H9 (cell line): ENCODE results near the gene TRPV4. TPM values are rescaled to one million over a fixed set of nuclear protein-coding genes. Genes with fewer than 3 reads are reported as not detected.

Experiments
- DNase-seq: peaks from one replicate; pipeline ENCODE4 v3.0.0-alpha.2; 2017
- H2AFZ ChIP-seq: one replicate; pipeline ENCODE4 v1.6.1; 2013; ENCODE audit warnings: mild to moderate bottlenecking, low read length, control low read depth, moderate library complexity
- H2AK5ac ChIP-seq: 2 replicates; pipeline ENCODE4 v1.6.1; 2013; ENCODE audit warnings: low read length, control low read depth, mixed read lengths; ENCODE audit not compliant: insufficient read length
- H2BK120ac ChIP-seq: one replicate; pipeline ENCODE4 v1.6.1; 2013; ENCODE audit warnings: low read depth, mild to moderate bottlenecking, low read length, control low read depth, inconsistent platforms; ENCODE audit not compliant: poor library complexity, severe bottlenecking
- H2BK12ac ChIP-seq: 2 replicates; pipeline ENCODE4 v1.6.1; 2013; ENCODE audit warnings: low read length, control low read depth, mixed read lengths, low read depth; ENCODE audit not compliant: insufficient read length
- H2BK15ac ChIP-seq: 2 replicates; pipeline ENCODE4 v1.6.1; 2013; ENCODE audit warnings: low read depth, low read length, control low read depth
- H2BK20ac ChIP-seq: one replicate; pipeline ENCODE4 v1.6.1; 2013; ENCODE audit warnings: low read depth, mild to moderate bottlenecking, low read length, control low read depth, inconsistent platforms; ENCODE audit not compliant: poor library complexity, severe bottlenecking
- H2BK5ac ChIP-seq: 2 replicates; pipeline ENCODE4 v1.6.1; 2013; ENCODE audit warnings: low read length, control low read depth, mixed read lengths; ENCODE audit not compliant: insufficient read length
- H3K14ac ChIP-seq: 2 replicates; pipeline ENCODE4 v1.6.1; 2013; ENCODE audit warnings: low read length, control low read depth; ENCODE audit not compliant: insufficient read depth
- H3K18ac ChIP-seq: 2 replicates; pipeline ENCODE4 v1.6.1; 2013; ENCODE audit warnings: low read depth, mild to moderate bottlenecking, mixed read lengths, low read length, control low read depth; ENCODE audit not compliant: insufficient read length
- H3K23ac ChIP-seq: 2 replicates; pipeline ENCODE4 v1.6.1; 2013; ENCODE audit warnings: low read length, control low read depth, mixed read lengths, low read depth; ENCODE audit not compliant: insufficient read length
- H3K23me2 ChIP-seq: 2 replicates; pipeline ENCODE4 v1.6.1; 2013; ENCODE audit warnings: low read depth, mild to moderate bottlenecking, mixed read lengths, low read length, control low read depth; ENCODE audit not compliant: insufficient read length, poor library complexity, severe bottlenecking
- H3K27ac ChIP-seq: 2 replicates; pipeline ENCODE4 v1.5.1; 2013; ENCODE audit warnings: low read length, control low read depth, mixed read lengths, low read depth; ENCODE audit not compliant: insufficient read length
- H3K27me3 ChIP-seq: 2 replicates; pipeline ENCODE4 v1.6.1; 2013; ENCODE audit warnings: low read length, control low read depth, inconsistent platforms; ENCODE audit not compliant: insufficient read depth
- H3K4ac ChIP-seq: 2 replicates; pipeline ENCODE4 v1.6.1; 2013; ENCODE audit warnings: low read depth, mild to moderate bottlenecking, control low read depth, inconsistent platforms, low read length, moderate library complexity
- H3K4me1 ChIP-seq: 2 replicates; pipeline ENCODE4 v1.6.1; 2013; ENCODE audit warnings: low read length, control low read depth, inconsistent platforms; ENCODE audit not compliant: insufficient read depth
- H3K4me2 ChIP-seq: 2 replicates; pipeline ENCODE4 v1.6.1; 2013; ENCODE audit warnings: low read length, control low read depth, mixed read lengths; ENCODE audit not compliant: insufficient read length, insufficient read depth
- H3K56ac ChIP-seq: 2 replicates; pipeline ENCODE4 v1.6.1; 2013; ENCODE audit warnings: low read depth, mild to moderate bottlenecking, mixed read lengths, low read length, control low read depth; ENCODE audit not compliant: insufficient read length
- H3K79me1 ChIP-seq: 2 replicates; pipeline ENCODE4 v1.6.1; 2013; ENCODE audit warnings: low read depth, mild to moderate bottlenecking, moderate library complexity, low read length, control low read depth, inconsistent platforms; ENCODE audit not compliant: insufficient read depth, poor library complexity, severe bottlenecking
- H3K79me2 ChIP-seq: 2 replicates; pipeline ENCODE4 v1.6.1; 2013; ENCODE audit warnings: low read length, control low read depth, inconsistent platforms; ENCODE audit not compliant: insufficient read depth
- H3K9ac ChIP-seq: 2 replicates; pipeline ENCODE4 v1.6.1; 2013; ENCODE audit warnings: low read length, control low read depth, mixed read lengths; ENCODE audit not compliant: insufficient read length; ENCODE audit errors: extremely low read depth
- H3K9me3 ChIP-seq: one replicate; pipeline ENCODE4 v1.6.1; 2013; ENCODE audit warnings: low read depth, low read length, inconsistent platforms; ENCODE audit not compliant: control insufficient read depth
- H3T11ph ChIP-seq: one replicate; pipeline ENCODE4 v1.6.1; 2013; ENCODE audit warnings: mild to moderate bottlenecking, low read length, control low read depth, inconsistent platforms
- H4K20me1 ChIP-seq: one replicate; pipeline ENCODE4 v1.6.1; 2013; ENCODE audit not compliant: control insufficient read depth, insufficient read length, insufficient read depth
- H4K5ac ChIP-seq: 2 replicates; pipeline ENCODE4 v1.6.1; 2013; ENCODE audit warnings: low read depth, mild to moderate bottlenecking, mixed read lengths, low read length, control low read depth; ENCODE audit not compliant: insufficient read length
- H4K8ac ChIP-seq: replicated peaks from 2 replicates; pipeline ENCODE4 v1.6.1; 2013; ENCODE audit warnings: low read length, control low read depth, mixed read lengths, low read depth; ENCODE audit not compliant: insufficient read length
- H4K91ac ChIP-seq: 2 replicates; pipeline ENCODE4 v1.6.1; 2013; ENCODE audit warnings: low read depth, mild to moderate bottlenecking, moderate library complexity, mixed read lengths, low read length, control low read depth; ENCODE audit not compliant: insufficient read length
- H3K27ac Mint-ChIP-seq, 3 experiments: 2 replicates in 2 of 3; 3 replicates in 1 of 3; pipeline ENCODE4 v1.8.0; 2020 to 2021; ENCODE audit warnings: mixed read lengths in 3 of 3, mild to moderate bottlenecking in 1 of 3, moderate library complexity in 1 of 3
- H3K27me3 Mint-ChIP-seq: 2 replicates; pipeline ENCODE4 v1.8.0; 2021; ENCODE audit warnings: low read depth, mild to moderate bottlenecking, moderate library complexity, mixed read lengths
- H3K36me3 Mint-ChIP-seq, 3 experiments: 2 replicates in 2 of 3; 3 replicates in 1 of 3; pipeline ENCODE4 v1.8.0; 2020 to 2021; ENCODE audit warnings: low read depth in 3 of 3, mixed read lengths in 3 of 3; ENCODE audit not compliant: insufficient read depth in 1 of 3
- H3K4me1 Mint-ChIP-seq, 2 experiments: 2 replicates each; pipeline ENCODE4 v1.8.0; 2020; ENCODE audit warnings: mixed read lengths in 2 of 2
- H3K4me3 Mint-ChIP-seq, 2 experiments: 2 replicates in 1 of 2; 3 replicates in 1 of 2; pipeline ENCODE4 v1.8.0; 2020 to 2021; ENCODE audit warnings: mild to moderate bottlenecking in 2 of 2, mixed read lengths in 2 of 2, moderate library complexity in 1 of 2
- H3K9me3 Mint-ChIP-seq, 2 experiments: 2 replicates in 1 of 2; 3 replicates in 1 of 2; pipeline ENCODE4 v1.8.0; 2020; ENCODE audit warnings: mild to moderate bottlenecking in 2 of 2, mixed read lengths in 2 of 2, moderate library complexity in 1 of 2
- WGBS: extraction: QIAGEN DNeasy Blood & Tissue Kit; methylation state at CpG from one replicate; pipeline ENCODE4 v1.1.7; 2013; ENCODE audit warnings: missing lambda C conversion rate, low lambda C conversion rate, mixed read lengths; ENCODE audit not compliant: insufficient read length; ENCODE audit errors: extremely low coverage; 5-methylcytosine and 5-hydroxymethylcytosine counted together
- total RNA-seq: library from RNA; stranded (reverse); gene quantifications from 2 replicates; pipeline ENCODE4 v1.2.1, GENCODE V29; 2021
- TF ChIP-seq, protein P1 (sequence below): fragments of 200-600 bp; sonication (generic); conservative IDR thresholded peaks from 3 replicates; pipeline ENCODE4 v1.8.0; 2021; ENCODE audit warnings: antibody characterized with exemption, mild to moderate bottlenecking

The TRPV4 gene
- total RNA-seq, 1 experiment from 2014 or later: 4.9 TPM

DNA sequence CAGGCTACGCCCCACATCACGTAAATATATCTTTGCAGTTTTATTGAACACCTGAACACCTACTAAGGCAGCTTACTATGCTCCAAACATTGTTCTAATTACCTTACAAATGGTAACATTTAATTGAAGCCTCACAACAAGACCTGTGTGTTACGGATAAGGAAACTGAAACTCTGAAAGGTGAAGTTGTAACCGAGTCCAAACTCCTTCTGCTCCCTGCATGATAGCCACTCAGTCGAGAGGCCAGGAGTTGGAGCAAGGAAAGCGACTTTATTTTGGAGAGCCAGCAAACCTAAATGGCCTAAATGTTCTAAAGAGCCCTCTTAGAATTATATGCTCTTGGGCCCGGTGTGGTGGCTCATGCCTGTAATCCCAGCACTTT, 12.6 kb upstream of the TRPV4 start:
- H3K56ac ChIP-seq: no peak overlapping the region
- H3K14ac ChIP-seq: no peak overlapping the region

More for the DNA sequence above, 12.6 kb upstream of the TRPV4 start:
- H3K27ac ChIP-seq: no peak overlapping the region
- Mint-ChIP-seq H3K9me3 (no peaks in the 10 kb centered on the region; a peak in 1 of 5 replicates), H3K4me1 (peaks cover 2 to 7% of the 10 kb centered on the region in 2 experiments), H3K36me3 (no peaks in the 10 kb centered on the region; a peak in 2 of 7 replicates), H3K27ac (no peak overlapping the region), H3K27me3 (no peaks in the 10 kb centered on the region), H3K4me3 (no peak overlapping the region)
- no peaks in the 10 kb centered on the region for H4K20me1 ChIP-seq
- H3K9ac ChIP-seq: no peak overlapping the region
- no peak overlapping the region for H4K8ac ChIP-seq
- TF ChIP-seq, protein P1, sequence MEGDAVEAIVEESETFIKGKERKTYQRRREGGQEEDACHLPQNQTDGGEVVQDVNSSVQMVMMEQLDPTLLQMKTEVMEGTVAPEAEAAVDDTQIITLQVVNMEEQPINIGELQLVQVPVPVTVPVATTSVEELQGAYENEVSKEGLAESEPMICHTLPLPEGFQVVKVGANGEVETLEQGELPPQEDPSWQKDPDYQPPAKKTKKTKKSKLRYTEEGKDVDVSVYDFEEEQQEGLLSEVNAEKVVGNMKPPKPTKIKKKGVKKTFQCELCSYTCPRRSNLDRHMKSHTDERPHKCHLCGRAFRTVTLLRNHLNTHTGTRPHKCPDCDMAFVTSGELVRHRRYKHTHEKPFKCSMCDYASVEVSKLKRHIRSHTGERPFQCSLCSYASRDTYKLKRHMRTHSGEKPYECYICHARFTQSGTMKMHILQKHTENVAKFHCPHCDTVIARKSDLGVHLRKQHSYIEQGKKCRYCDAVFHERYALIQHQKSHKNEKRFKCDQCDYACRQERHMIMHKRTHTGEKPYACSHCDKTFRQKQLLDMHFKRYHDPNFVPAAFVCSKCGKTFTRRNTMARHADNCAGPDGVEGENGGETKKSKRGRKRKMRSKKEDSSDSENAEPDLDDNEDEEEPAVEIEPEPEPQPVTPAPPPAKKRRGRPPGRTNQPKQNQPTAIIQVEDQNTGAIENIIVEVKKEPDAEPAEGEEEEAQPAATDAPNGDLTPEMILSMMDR: no peak
- H4K5ac ChIP-seq: no peak overlapping the region
- H3K18ac ChIP-seq: no peak overlapping the region
- no peak overlapping the region for H4K91ac ChIP-seq
- no peak overlapping the region for H3T11ph ChIP-seq
- H2AFZ ChIP-seq: no peak overlapping the region
- no peak overlapping the region for H2BK5ac ChIP-seq
- no peak overlapping the region for H3K23ac ChIP-seq
- H3K27me3 ChIP-seq: no peaks in the 10 kb centered on the region
- no peaks in the 10 kb centered on the region for H3K9me3 ChIP-seq
- H2BK20ac ChIP-seq: no peak overlapping the region
- no peak overlapping the region for H2BK12ac ChIP-seq
- no CpG with 5 or more reads among the region's 7 CpGs for WGBS
- no peak overlapping the region for H3K4ac ChIP-seq
- no peaks in the 10 kb centered on the region for H3K4me1 ChIP-seq
- H2AK5ac ChIP-seq: no peak overlapping the region
- no peak overlapping the region for H2BK120ac ChIP-seq
- H3K79me1 ChIP-seq: no peaks in the 10 kb centered on the region
- no peak overlapping the region for H2BK15ac ChIP-seq
- no peaks in the 10 kb centered on the region for H3K79me2 ChIP-seq
- no peak for DNase-seq
- H3K23me2 ChIP-seq: peaks cover 2% of the 10 kb centered on the region
- peak overlapping the region; percentile 28 for H3K4me2 ChIP-seq
